ENCODE results near the gene MALSU1. TPM values are rescaled to one million over a fixed set of nuclear protein-coding genes. Genes with fewer than 3 reads are reported as not detected.

Gene MALSU1
- total RNA-seq, 8 experiments from 2014 or later, result 16.0 to 42.0 (median 25.9) TPM

GRCh38 chr7:23343806-23344475 lies 44.8 kb downstream of the MALSU1 start:
- Histone ChIP-seq H3K4me1 (replicated peaks in 1 of 2) (no peaks in the 10 kb centered on the region), H3K27ac (no peak overlapping the region), H3K4me3 (no peak overlapping the region)
- in situ Hi-C loops (cut with MboI; ENCODE audit: low pct_unique_long_range_greater_than_20kb in 2 of 9, low sequenced_read_pairs in 9 of 9, unreplicated experiment in 9 of 9), result no loop called here
- WGBS, 10 experiments, result 84 to 100% (median 90%) methylated on average over 2 to 9 of the region's 9 CpGs
- no peak for ATAC-seq (replicated peaks in 6 of 8)

- Histone ChIP-seq H3K4me3 (no peak overlapping the region), H3K27ac (no peak overlapping the region), H3K4me1 (replicated peaks in 1 of 2) (no peaks in the 10 kb centered on the region)
- ATAC-seq (replicated peaks in 6 of 8), result no peak
- in situ Hi-C loops (cut with MboI; ENCODE audit: low pct_unique_long_range_greater_than_20kb in 2 of 9, low sequenced_read_pairs in 9 of 9, unreplicated experiment in 9 of 9), result no loop called here
- WGBS, 10 experiments, result 61 to 100% (median 94%) methylated on average over 2 to 6 of the region's 6 CpGs; no CpG with 5 or more reads in 1 of the 10 experiments
Observed at GRCh38 chr7:23345601-23346000, 46.5 kb downstream of the MALSU1 start.

- H3K4me3 ChIP-seq, result no peak overlapping the region
- ATAC-seq (replicated peaks in 6 of 8), result no peak
- WGBS, 10 experiments, result 55 to 100% (median 100%) methylated on average over 1 to 8 of the region's 8 CpGs; no CpG with 5 or more reads in 4 of the 10 experiments
Observed at GRCh38 chr7:23346316-23346715, 47.2 kb downstream of the MALSU1 start.

GRCh38 chr7:23347033-23347681 lies 48.0 kb downstream of the MALSU1 start:
- peak in 2 of 8 experiments; percentile 23 to 45 for ATAC-seq (replicated peaks in 6 of 8)
- Histone ChIP-seq H3K27ac (no peak overlapping the region), H3K4me3 (no peak overlapping the region), H3K4me1 (replicated peaks in 1 of 2) (no peaks in the 10 kb centered on the region)
- WGBS, 10 experiments, result 83 to 100% (median 97%) methylated on average over 1 to 8 of the region's 9 CpGs; no CpG with 5 or more reads in 1 of the 10 experiments
- in situ Hi-C loops (cut with MboI; ENCODE audit: low pct_unique_long_range_greater_than_20kb in 2 of 9, low sequenced_read_pairs in 9 of 9, unreplicated experiment in 9 of 9), result no loop called here

More at GRCh38 chr7:23346316-23346715, 47.2 kb downstream of the MALSU1 start:
- H3K27ac ChIP-seq, result no peak overlapping the region
- no peaks in the 10 kb centered on the region for H3K4me1 ChIP-seq (replicated peaks in 1 of 2)
- in situ Hi-C loops (cut with MboI; ENCODE audit: low pct_unique_long_range_greater_than_20kb in 2 of 9, low sequenced_read_pairs in 9 of 9, unreplicated experiment in 9 of 9), result no loop called here

- peak in 7 of 8 experiments; percentile 27 to 99 (median 77) for ATAC-seq (replicated peaks in 6 of 8)
- H3K4me3 ChIP-seq, result no peak overlapping the region
- no peak overlapping the region for H3K27ac ChIP-seq
- no peaks in the 10 kb centered on the region for H3K4me1 ChIP-seq (replicated peaks in 1 of 2)
- WGBS, 10 experiments, result 3 to 98% (median 83%) methylated on average over 1 to 8 of the region's 8 CpGs
- in situ Hi-C loops (cut with MboI; ENCODE audit: low pct_unique_long_range_greater_than_20kb in 2 of 9, low sequenced_read_pairs in 9 of 9, unreplicated experiment in 9 of 9), result no loop called here
Observed at GRCh38 chr7:23347682-23348180, 48.6 kb downstream of the MALSU1 start.

- WGBS, 10 experiments, result 33 to 100% (median 82%) methylated on average over 2 to 7 of the region's 7 CpGs
- no peak overlapping the region for H3K27ac ChIP-seq
- in situ Hi-C loops (cut with MboI; ENCODE audit: low pct_unique_long_range_greater_than_20kb in 2 of 9, low sequenced_read_pairs in 9 of 9, unreplicated experiment in 9 of 9), result no loop called here
- peak in 3 of 8 experiments; percentile 40 to 70 (median 43) for ATAC-seq (replicated peaks in 6 of 8)
- peaks cover 3 to 7% of the 10 kb centered on the region in 2 donors for H3K4me1 ChIP-seq (replicated peaks in 1 of 2)
- H3K4me3 ChIP-seq, result no peak overlapping the region
Observed at GRCh38 chr7:23349484-23350157, 50.5 kb downstream of the MALSU1 start.

DNA sequence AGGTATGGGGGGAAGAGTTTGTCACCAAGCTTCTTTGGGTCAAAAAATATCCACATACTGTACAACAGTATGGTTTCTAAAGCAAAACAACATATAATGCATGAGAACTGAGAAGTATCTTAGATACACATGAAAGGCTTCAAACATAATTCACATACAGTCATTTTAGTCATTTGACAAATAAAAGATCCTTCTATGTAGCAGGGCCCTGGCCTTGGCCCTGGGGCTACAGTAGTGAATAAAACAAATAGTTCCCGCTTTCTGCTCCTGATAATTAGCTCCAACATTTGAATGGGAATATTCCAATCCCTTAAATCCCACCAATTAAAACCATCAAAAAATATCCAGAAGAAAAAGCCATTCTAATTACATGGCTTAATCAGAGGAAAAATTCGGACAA lies 51.3 kb downstream of the MALSU1 start:
- no peak for ATAC-seq (replicated peaks in 6 of 8)
- Histone ChIP-seq H3K27ac (no peak overlapping the region), H3K4me1 (replicated peaks in 1 of 2) (peaks cover 3 to 7% of the 10 kb centered on the region in 2 donors), H3K4me3 (no peak overlapping the region)
- in situ Hi-C loops (cut with MboI; ENCODE audit: low pct_unique_long_range_greater_than_20kb in 2 of 9, low sequenced_read_pairs in 9 of 9, unreplicated experiment in 9 of 9), result no loop called here
- WGBS, 10 experiments, result 87 to 100% (median 97%) methylated on average over 1 to 2 of the region's 2 CpGs; no CpG with 5 or more reads in 4 of the 10 experiments

DNA sequence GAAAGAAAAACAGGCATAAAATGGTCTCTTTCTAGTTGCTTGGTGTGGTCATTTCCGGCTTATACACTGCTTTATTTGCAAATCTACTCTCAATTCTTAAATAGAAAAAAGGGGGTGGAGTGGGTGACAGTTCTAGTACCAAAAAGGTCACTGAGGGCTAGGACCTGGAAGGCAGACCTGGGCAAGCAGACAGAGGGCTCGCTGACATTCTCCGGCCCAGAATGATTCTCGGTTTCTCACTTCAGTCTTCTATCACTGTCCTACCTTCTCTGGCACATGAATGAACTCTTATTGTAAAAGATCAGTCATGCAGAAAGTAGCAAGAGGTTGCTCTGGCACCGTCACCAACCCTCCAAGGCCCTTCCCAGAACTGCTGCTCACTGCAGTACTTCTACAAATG lies 54.0 kb downstream of the MALSU1 start:
- peaks cover 3 to 7% of the 10 kb centered on the region in 2 donors for H3K4me1 ChIP-seq (replicated peaks in 1 of 2)
- 0 to 89% (median 40%) methylated on average over 1 to 4 of the region's 5 CpGs; no CpG with 5 or more reads in 3 of the 10 experiments for WGBS, 10 experiments
- H3K4me3 ChIP-seq, result no peak overlapping the region
- no peak overlapping the region for H3K27ac ChIP-seq
- in situ Hi-C loops (cut with MboI; ENCODE audit: low pct_unique_long_range_greater_than_20kb in 2 of 9, low sequenced_read_pairs in 9 of 9, unreplicated experiment in 9 of 9), result no loop called here
- peak in 5 of 8 experiments; percentile 55 to 79 (median 68) for ATAC-seq (replicated peaks in 6 of 8)

DNA sequence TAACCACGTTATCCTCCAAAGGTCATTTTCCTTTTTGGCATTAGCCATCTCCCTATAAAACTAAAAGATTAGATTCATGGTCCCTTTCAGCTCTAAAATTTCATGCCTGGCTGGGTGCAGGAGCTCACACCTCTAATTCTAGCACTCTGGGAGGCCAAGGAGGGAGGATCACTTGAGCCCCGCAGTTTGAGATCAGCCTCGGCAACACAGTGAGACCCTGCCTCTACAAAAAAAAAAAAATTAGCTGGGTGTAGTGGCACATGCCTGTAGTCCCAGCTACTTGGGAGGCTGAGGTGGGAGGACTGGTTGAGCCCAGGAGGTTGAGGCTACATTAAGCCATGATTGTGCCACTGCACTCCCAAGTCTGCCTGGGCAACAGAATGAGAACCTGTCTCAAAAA lies 57.0 kb downstream of the MALSU1 start:
- Histone ChIP-seq H3K4me3 (no peak overlapping the region), H3K4me1 (replicated peaks in 1 of 2) (peaks cover 3 to 7% of the 10 kb centered on the region in 2 donors), H3K27ac (no peak overlapping the region)
- in situ Hi-C loops (cut with MboI; ENCODE audit: low pct_unique_long_range_greater_than_20kb in 2 of 9, low sequenced_read_pairs in 9 of 9, unreplicated experiment in 9 of 9), result no loop called here
- no peak for ATAC-seq (replicated peaks in 6 of 8)
- WGBS, 10 experiments, result 79 to 100% (median 95%) methylated on average over 1 to 3 of the region's 3 CpGs

- in situ Hi-C loops (cut with MboI; ENCODE audit: low pct_unique_long_range_greater_than_20kb in 2 of 9, low sequenced_read_pairs in 9 of 9, unreplicated experiment in 9 of 9), result no loop called here
- no peak overlapping the region for H3K27ac ChIP-seq
- no peak overlapping the region for H3K4me3 ChIP-seq
- ATAC-seq (replicated peaks in 6 of 8), result no peak
- H3K4me1 ChIP-seq (replicated peaks in 1 of 2), result peaks cover 3 to 7% of the 10 kb centered on the region in 2 donors
- WGBS, 10 experiments, result 32 to 100% (median 92%) methylated on average over 1 to 3 of the region's 3 CpGs
Observed at GRCh38 chr7:23356726-23357125, 57.6 kb downstream of the MALSU1 start.

DNA sequence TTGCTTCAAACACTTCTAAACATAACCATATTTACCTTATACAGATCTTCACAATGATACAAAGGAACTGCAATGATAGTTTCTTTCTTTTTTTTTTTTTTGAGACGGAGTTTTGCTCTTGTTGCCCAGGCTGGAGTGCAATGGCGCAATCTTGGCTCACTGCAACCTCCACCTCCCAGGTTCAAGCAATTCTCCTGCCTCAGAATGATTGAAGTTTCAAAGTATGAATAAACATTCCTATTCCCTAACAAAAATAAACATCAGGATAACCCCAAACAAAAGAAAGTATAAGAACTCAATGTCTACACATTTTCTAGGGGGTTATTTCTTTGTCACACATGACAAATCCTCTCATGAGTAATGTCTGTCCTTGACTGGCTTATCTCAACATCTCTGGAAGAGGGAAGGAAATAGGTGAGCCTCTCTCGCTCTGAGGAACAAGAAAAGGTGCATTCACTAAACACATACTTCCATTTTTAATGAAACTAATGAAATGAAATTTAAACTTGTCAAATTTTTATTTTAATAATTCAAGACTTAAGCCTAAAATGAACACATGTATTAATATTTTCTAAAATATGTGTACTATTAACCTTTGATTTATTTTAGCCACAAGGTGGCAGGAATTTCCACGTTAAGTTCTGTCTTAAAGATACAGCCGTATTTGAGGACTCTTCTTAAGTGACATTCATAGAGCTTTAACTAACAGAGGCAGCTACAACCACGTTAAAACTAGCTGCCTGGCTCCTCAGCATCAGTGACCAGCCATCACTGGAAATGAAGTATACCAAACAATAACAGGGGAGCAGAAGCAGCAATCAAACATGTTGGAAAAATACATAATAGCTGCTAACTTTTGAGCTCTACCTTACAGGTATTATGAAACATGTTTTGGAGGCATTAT lies 58.3 kb downstream of the MALSU1 start:
- in situ Hi-C loops (cut with MboI; ENCODE audit: low pct_unique_long_range_greater_than_20kb in 2 of 9, low sequenced_read_pairs in 9 of 9, unreplicated experiment in 9 of 9), result no loop called here
- WGBS, 10 experiments, result 0 to 100% (median 68%) methylated on average over 1 to 6 of the region's 6 CpGs
- peak in 4 of 8 experiments; percentile 59 to 75 (median 71) for ATAC-seq (replicated peaks in 6 of 8)
- Histone ChIP-seq H3K4me3 (no peak overlapping the region), H3K27ac (no peak overlapping the region), H3K4me1 (replicated peaks in 1 of 2) (peaks cover 3 to 7% of the 10 kb centered on the region in 2 donors)

DNA sequence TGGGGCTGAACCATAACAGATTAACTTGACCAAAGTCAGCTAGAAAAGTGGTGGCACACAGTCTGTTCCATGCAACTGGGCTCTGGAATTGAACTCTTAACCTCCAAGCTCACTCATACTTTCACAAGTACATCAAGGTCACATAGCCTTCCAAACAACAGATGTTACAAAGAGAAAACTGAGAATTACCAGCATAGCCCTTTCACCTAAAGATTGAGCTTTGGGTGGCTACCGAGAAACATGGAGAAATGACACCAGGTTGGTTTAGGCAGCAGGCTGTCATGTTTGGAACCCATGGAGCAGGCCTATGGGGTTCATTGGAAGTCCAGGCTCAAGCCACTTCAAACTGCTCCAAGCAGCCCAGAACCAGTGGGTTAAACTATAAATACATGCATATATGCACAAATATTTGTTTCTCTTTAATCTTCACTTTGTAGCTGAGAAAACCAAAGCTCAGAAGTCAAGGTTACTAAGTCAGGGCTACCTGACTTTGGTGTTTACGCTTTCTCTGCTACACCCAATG lies 59.1 kb downstream of the MALSU1 start:
- peak in 3 of 8 experiments; percentile 33 to 45 (median 36) for ATAC-seq (replicated peaks in 6 of 8)
- no peak overlapping the region for H3K4me3 ChIP-seq
- in situ Hi-C loops (cut with MboI; ENCODE audit: low pct_unique_long_range_greater_than_20kb in 2 of 9, low sequenced_read_pairs in 9 of 9, unreplicated experiment in 9 of 9), result no loop called here
- H3K27ac ChIP-seq, result no peak overlapping the region
- WGBS, 10 experiments, result 86 to 100% (median 100%) methylated on average over 1 to 2 of the region's 2 CpGs; no CpG with 5 or more reads in 1 of the 10 experiments
- H3K4me1 ChIP-seq (replicated peaks in 1 of 2), result peaks cover 0 to 4% of the 10 kb centered on the region in 2 donors

Data from motor neuron (in vitro differentiated cells).